ENCODE measurements around the gene CYTL1. TPM values are rescaled to one million over a fixed set of nuclear protein-coding genes. Genes with fewer than 3 reads are reported as not detected.

CYTL1 gene
- total and polyA plus RNA-seq, 9 of the 15 experiments (the other 6 are each of a cell fraction or from before 2014, with no cell fraction given): not detected

DNA sequence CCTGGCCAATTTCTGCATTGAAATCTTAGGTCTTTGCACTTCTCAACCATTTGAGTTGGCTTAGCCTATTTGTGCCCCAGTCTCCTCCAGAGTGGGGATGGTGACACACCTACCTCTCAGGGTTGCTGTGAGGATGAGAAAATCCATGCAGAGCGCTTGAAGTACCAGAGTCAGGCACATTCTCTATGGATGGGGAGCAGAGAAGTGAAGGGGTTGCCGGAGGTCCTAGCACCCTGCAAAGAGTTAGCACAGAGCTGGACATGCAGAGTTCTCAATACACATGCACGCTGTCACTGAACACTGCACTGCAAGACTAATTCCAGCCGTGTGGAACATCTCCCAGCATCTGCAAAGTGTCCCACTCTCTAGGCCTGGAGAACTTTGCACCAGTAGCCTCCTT is 29.5 kb upstream of the CYTL1 start (continued):
- TF ChIP-seq, protein P1, sequence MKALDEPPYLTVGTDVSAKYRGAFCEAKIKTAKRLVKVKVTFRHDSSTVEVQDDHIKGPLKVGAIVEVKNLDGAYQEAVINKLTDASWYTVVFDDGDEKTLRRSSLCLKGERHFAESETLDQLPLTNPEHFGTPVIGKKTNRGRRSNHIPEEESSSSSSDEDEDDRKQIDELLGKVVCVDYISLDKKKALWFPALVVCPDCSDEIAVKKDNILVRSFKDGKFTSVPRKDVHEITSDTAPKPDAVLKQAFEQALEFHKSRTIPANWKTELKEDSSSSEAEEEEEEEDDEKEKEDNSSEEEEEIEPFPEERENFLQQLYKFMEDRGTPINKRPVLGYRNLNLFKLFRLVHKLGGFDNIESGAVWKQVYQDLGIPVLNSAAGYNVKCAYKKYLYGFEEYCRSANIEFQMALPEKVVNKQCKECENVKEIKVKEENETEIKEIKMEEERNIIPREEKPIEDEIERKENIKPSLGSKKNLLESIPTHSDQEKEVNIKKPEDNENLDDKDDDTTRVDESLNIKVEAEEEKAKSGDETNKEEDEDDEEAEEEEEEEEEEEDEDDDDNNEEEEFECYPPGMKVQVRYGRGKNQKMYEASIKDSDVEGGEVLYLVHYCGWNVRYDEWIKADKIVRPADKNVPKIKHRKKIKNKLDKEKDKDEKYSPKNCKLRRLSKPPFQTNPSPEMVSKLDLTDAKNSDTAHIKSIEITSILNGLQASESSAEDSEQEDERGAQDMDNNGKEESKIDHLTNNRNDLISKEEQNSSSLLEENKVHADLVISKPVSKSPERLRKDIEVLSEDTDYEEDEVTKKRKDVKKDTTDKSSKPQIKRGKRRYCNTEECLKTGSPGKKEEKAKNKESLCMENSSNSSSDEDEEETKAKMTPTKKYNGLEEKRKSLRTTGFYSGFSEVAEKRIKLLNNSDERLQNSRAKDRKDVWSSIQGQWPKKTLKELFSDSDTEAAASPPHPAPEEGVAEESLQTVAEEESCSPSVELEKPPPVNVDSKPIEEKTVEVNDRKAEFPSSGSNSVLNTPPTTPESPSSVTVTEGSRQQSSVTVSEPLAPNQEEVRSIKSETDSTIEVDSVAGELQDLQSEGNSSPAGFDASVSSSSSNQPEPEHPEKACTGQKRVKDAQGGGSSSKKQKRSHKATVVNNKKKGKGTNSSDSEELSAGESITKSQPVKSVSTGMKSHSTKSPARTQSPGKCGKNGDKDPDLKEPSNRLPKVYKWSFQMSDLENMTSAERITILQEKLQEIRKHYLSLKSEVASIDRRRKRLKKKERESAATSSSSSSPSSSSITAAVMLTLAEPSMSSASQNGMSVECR (CRISPR knock-in tag; IDR thresholded peaks at IDR 0.05): no peak
- TF ChIP-seq PRPF4 (IDR thresholded peaks at IDR 0.05; ENCODE audit: insufficient read depth, low read depth, low read length, poor library complexity, severe bottlenecking): no peak
- no peak for TF ChIP-seq MCM2 (IDR thresholded peaks at IDR 0.05; ENCODE audit: low read depth)
- TF ChIP-seq NEUROD1 (IDR thresholded peaks at IDR 0.05; ENCODE audit: borderline replicate concordance, low read depth, low read length, partially characterized antibody): no peak
- no peak for TF ChIP-seq SAP30 (IDR thresholded peaks at IDR 0.05; ENCODE audit: borderline replicate concordance, insufficient read depth, low read depth, low read length, poor library complexity, severe bottlenecking)
- TF ChIP-seq GABPB1 (CRISPR knock-in tag; IDR thresholded peaks at IDR 0.05): no peak
- TF ChIP-seq TEAD4 (IDR thresholded peaks at IDR 0.05; ENCODE audit: low read length): no peak
- TF ChIP-seq TEAD4 (CRISPR knock-in tag; IDR thresholded peaks at IDR 0.05; ENCODE audit: borderline replicate concordance): no peak
